ENCODE results near the gene PLCB4. TPM values are rescaled to one million over a fixed set of nuclear protein-coding genes. Genes with fewer than 3 reads are reported as not detected.
A peak's percentile ranks its signal among the peaks of the same experiment; 100 is the strongest.

Gene PLCB4
- total RNA-seq, 4 donors from 2014 or later = 6.3 to 24.5 (median 10.4) TPM

DNA sequence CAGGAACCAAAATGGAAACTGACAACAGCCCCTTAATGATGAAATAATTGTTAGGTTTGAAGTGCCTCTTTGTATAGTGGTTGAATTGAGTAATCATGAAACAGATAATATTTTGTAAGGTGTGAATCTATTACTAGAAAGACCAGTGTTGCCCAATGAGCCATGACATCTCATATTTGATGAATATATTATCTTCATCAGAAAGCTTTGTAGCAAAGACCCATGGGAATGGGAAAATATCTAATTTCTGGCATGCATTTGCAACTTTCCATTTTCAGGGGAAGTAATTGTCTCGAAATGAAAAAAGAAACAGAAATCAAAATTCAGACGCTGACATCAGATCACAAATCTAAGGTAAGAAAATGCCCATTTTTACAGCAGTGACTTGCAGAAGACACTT lies 388.2 kb downstream of the PLCB4 start:
- Histone ChIP-seq H3K4me1 (no peaks in the 10 kb centered on the region), H3K27me3 (no peaks in the 10 kb centered on the region), H3K9me3 (no peaks in the 10 kb centered on the region), H3K27ac (no peak overlapping the region), H3K4me3 (no peak overlapping the region), H3K36me3 (peaks cover 3% of the 10 kb centered on the region)
- TF ChIP-seq, protein P1, sequence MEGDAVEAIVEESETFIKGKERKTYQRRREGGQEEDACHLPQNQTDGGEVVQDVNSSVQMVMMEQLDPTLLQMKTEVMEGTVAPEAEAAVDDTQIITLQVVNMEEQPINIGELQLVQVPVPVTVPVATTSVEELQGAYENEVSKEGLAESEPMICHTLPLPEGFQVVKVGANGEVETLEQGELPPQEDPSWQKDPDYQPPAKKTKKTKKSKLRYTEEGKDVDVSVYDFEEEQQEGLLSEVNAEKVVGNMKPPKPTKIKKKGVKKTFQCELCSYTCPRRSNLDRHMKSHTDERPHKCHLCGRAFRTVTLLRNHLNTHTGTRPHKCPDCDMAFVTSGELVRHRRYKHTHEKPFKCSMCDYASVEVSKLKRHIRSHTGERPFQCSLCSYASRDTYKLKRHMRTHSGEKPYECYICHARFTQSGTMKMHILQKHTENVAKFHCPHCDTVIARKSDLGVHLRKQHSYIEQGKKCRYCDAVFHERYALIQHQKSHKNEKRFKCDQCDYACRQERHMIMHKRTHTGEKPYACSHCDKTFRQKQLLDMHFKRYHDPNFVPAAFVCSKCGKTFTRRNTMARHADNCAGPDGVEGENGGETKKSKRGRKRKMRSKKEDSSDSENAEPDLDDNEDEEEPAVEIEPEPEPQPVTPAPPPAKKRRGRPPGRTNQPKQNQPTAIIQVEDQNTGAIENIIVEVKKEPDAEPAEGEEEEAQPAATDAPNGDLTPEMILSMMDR (IDR thresholded peaks at IDR 0.05) = no peak
- TF ChIP-seq POLR2AphosphoS5 (IDR thresholded peaks at IDR 0.05) (no peak), POLR2A (IDR thresholded peaks at IDR 0.05) (no peak), EP300 (IDR thresholded peaks at IDR 0.05) (no peak)
- WGBS = 84% methylated on average over 2 of the region's 2 CpGs
- no peak for DNase-seq (ENCODE audit: low spot score in 2 of 2)

- WGBS = 63% methylated on average over 1 of the region's 1 CpG
These were observed 389.4 kb downstream of the PLCB4 start for GRCh38 chr20:9458138-9458796.

GRCh38 chr20:9460518-9460917 lies 391.6 kb downstream of the PLCB4 start:
- DNase-seq (ENCODE audit: low spot score in 2 of 2) = no peak
- Histone ChIP-seq H3K36me3 (peaks cover 3% of the 10 kb centered on the region), H3K27ac (no peak overlapping the region), H3K9me3 (no peaks in the 10 kb centered on the region), H3K27me3 (no peaks in the 10 kb centered on the region), H3K4me1 (no peaks in the 10 kb centered on the region), H3K4me3 (no peak overlapping the region)
- 46% methylated on average over 2 of the region's 2 CpGs for WGBS
- TF ChIP-seq EP300 (IDR thresholded peaks at IDR 0.05) (no peak), POLR2AphosphoS5 (IDR thresholded peaks at IDR 0.05) (no peak), POLR2A (IDR thresholded peaks at IDR 0.05) (no peak)
- TF ChIP-seq, protein P1 (IDR thresholded peaks at IDR 0.05) = no peak

More at GRCh38 chr20:9458138-9458796, 389.4 kb downstream of the PLCB4 start:
- no peak overlapping the region for H3K4me3 ChIP-seq
- H3K36me3 ChIP-seq = peaks cover 3% of the 10 kb centered on the region
- H3K27me3 ChIP-seq = no peaks in the 10 kb centered on the region
- DNase-seq (ENCODE audit: low spot score in 2 of 2) = no peak
- no peaks in the 10 kb centered on the region for H3K4me1 ChIP-seq
- no peak for TF ChIP-seq POLR2AphosphoS5 (IDR thresholded peaks at IDR 0.05)
- TF ChIP-seq POLR2A (IDR thresholded peaks at IDR 0.05) = no peak
- TF ChIP-seq, protein P1 (IDR thresholded peaks at IDR 0.05) = no peak
- TF ChIP-seq EP300 (IDR thresholded peaks at IDR 0.05) = no peak
- H3K27ac ChIP-seq = no peak overlapping the region
- H3K9me3 ChIP-seq = no peaks in the 10 kb centered on the region

- H3K4me3 ChIP-seq = no peak overlapping the region
- WGBS = 47% methylated on average over 3 of the region's 3 CpGs
- H3K36me3 ChIP-seq = no peaks in the 10 kb centered on the region
- no peak for DNase-seq (ENCODE audit: low spot score in 2 of 2)
- TF ChIP-seq POLR2AphosphoS5 (IDR thresholded peaks at IDR 0.05) (no peak), EP300 (IDR thresholded peaks at IDR 0.05) (no peak), POLR2A (IDR thresholded peaks at IDR 0.05) (no peak)
- TF ChIP-seq, protein P1 (IDR thresholded peaks at IDR 0.05) = peak in 1 of 2 donors; percentile 3
- H3K9me3 ChIP-seq = no peaks in the 10 kb centered on the region
- H3K4me1 ChIP-seq = no peaks in the 10 kb centered on the region
- no peaks in the 10 kb centered on the region for H3K27me3 ChIP-seq
- no peak overlapping the region for H3K27ac ChIP-seq
These were observed 399.1 kb downstream of the PLCB4 start for GRCh38 chr20:9467995-9468394.

- no peak overlapping the region for H3K4me3 ChIP-seq
- WGBS = 70% methylated on average over 2 of the region's 2 CpGs
- no peaks in the 10 kb centered on the region for H3K27me3 ChIP-seq
- no peaks in the 10 kb centered on the region for H3K9me3 ChIP-seq
- TF ChIP-seq EP300 (IDR thresholded peaks at IDR 0.05) (no peak), POLR2AphosphoS5 (IDR thresholded peaks at IDR 0.05) (no peak), POLR2A (IDR thresholded peaks at IDR 0.05) (no peak)
- TF ChIP-seq, protein P1 (IDR thresholded peaks at IDR 0.05) = no peak
- H3K27ac ChIP-seq = no peak overlapping the region
- H3K4me1 ChIP-seq = no peaks in the 10 kb centered on the region
- peaks cover 3% of the 10 kb centered on the region for H3K36me3 ChIP-seq
- no peak for DNase-seq (ENCODE audit: low spot score in 2 of 2)
These were observed 406.0 kb downstream of the PLCB4 start for GRCh38 chr20:9474835-9475415.
